ENCODE results near the gene SYNDIG1.
"Not testable (repeated sequence)": the region's sequence is repeated elsewhere in the genome, so short reads cannot be mapped to it uniquely, and the experiment has no call there.

Gene SYNDIG1

GRCh38 chr20:24605937-24606455 lies 136.6 kb downstream of the SYNDIG1 start:
- in situ Hi-C loops (cut with HindIII; ENCODE audit: low sequenced_read_pairs) = no loop called here

- in situ Hi-C loops (cut with HindIII; ENCODE audit: low sequenced_read_pairs) = no loop called here
These were observed 138.0 kb downstream of the SYNDIG1 start for GRCh38 chr20:24607402-24607801.

GRCh38 chr20:24608926-24609667 lies 139.7 kb downstream of the SYNDIG1 start:
- in situ Hi-C loops (cut with HindIII; ENCODE audit: low sequenced_read_pairs) = no loop called here

- in situ Hi-C loops (cut with HindIII; ENCODE audit: low sequenced_read_pairs) = no loop called here
These were observed 140.3 kb downstream of the SYNDIG1 start for GRCh38 chr20:24609757-24610156.

GRCh38 chr20:24610341-24611115 lies 141.1 kb downstream of the SYNDIG1 start:
- in situ Hi-C loops (cut with HindIII; ENCODE audit: low sequenced_read_pairs) = no loop called here

GRCh38 chr20:24611360-24612140 lies 142.1 kb downstream of the SYNDIG1 start:
- in situ Hi-C loops (cut with HindIII; ENCODE audit: low sequenced_read_pairs) = no loop called here

GRCh38 chr20:24612799-24613775 lies 143.7 kb downstream of the SYNDIG1 start:
- in situ Hi-C loops (cut with HindIII; ENCODE audit: low sequenced_read_pairs) = no loop called here

- in situ Hi-C loops (cut with HindIII; ENCODE audit: low sequenced_read_pairs) = no loop called here
These were observed 144.9 kb downstream of the SYNDIG1 start for GRCh38 chr20:24614341-24614740.

GRCh38 chr20:24615353-24615752 lies 145.9 kb downstream of the SYNDIG1 start:
- in situ Hi-C loops (cut with HindIII; ENCODE audit: low sequenced_read_pairs) = no loop called here

- in situ Hi-C loops (cut with HindIII; ENCODE audit: low sequenced_read_pairs) = no loop called here
These were observed 147.0 kb downstream of the SYNDIG1 start for GRCh38 chr20:24616258-24617079.

GRCh38 chr20:24617080-24617432 lies 147.6 kb downstream of the SYNDIG1 start:
- in situ Hi-C loops (cut with HindIII; ENCODE audit: low sequenced_read_pairs) = no loop called here

- in situ Hi-C loops (cut with HindIII; ENCODE audit: low sequenced_read_pairs) = no loop called here
These were observed 148.5 kb downstream of the SYNDIG1 start for GRCh38 chr20:24617757-24618450.

- in situ Hi-C loops (cut with HindIII; ENCODE audit: low sequenced_read_pairs) = no loop called here
These were observed 149.3 kb downstream of the SYNDIG1 start for GRCh38 chr20:24618739-24619138.

- in situ Hi-C loops (cut with HindIII; ENCODE audit: low sequenced_read_pairs) = no loop called here
These were observed 149.8 kb downstream of the SYNDIG1 start for GRCh38 chr20:24619212-24619611.

- in situ Hi-C loops (cut with HindIII; ENCODE audit: low sequenced_read_pairs) = no loop called here
These were observed 151.6 kb downstream of the SYNDIG1 start for GRCh38 chr20:24620937-24621519.

GRCh38 chr20:24622856-24623255 lies 153.4 kb downstream of the SYNDIG1 start:
- in situ Hi-C loops (cut with HindIII; ENCODE audit: low sequenced_read_pairs) = no loop called here

- in situ Hi-C loops (cut with HindIII; ENCODE audit: low sequenced_read_pairs) = not testable (repeated sequence)
These were observed 156.7 kb downstream of the SYNDIG1 start for GRCh38 chr20:24626141-24626540.

GRCh38 chr20:24627291-24627690 lies 157.9 kb downstream of the SYNDIG1 start:
- in situ Hi-C loops (cut with HindIII; ENCODE audit: low sequenced_read_pairs) = no loop called here

Measured in endothelial cell of hepatic sinusoid (primary cell).